Putamen (tissue), 1 donor: ENCODE data around the gene AGPAT4.
"Not testable (repeated sequence)": the region's sequence is repeated elsewhere in the genome, so short reads cannot be mapped to it uniquely, and the experiment has no call there.

Experiments
- DNase-seq: peaks from one replicate; pipeline ENCODE4 v3.0.0-alpha.2; 2016; ENCODE audit warnings: low spot score

Gene AGPAT4

GRCh38 chr6:161138543-161139303, 135.1 kb downstream of the AGPAT4 start:
- DNase-seq, result peak; percentile 50

- no peak for DNase-seq
These were observed 135.9 kb downstream of the AGPAT4 start for GRCh38 chr6:161137839-161138542.

GRCh38 chr6:161137320-161137719, 136.5 kb downstream of the AGPAT4 start:
- DNase-seq, result no peak

- DNase-seq, result no peak
These were observed 137.2 kb downstream of the AGPAT4 start for GRCh38 chr6:161136655-161137054.

GRCh38 chr6:161135695-161136591, 137.9 kb downstream of the AGPAT4 start:
- DNase-seq, result no peak

GRCh38 chr6:161134550-161135298, 139.1 kb downstream of the AGPAT4 start:
- DNase-seq, result no peak

- no peak for DNase-seq
These were observed 139.9 kb downstream of the AGPAT4 start for GRCh38 chr6:161133963-161134362.

- DNase-seq, result no peak
These were observed 141.5 kb downstream of the AGPAT4 start for GRCh38 chr6:161132384-161132783.

GRCh38 chr6:161130967-161131766, 142.7 kb downstream of the AGPAT4 start:
- DNase-seq, result no peak

GRCh38 chr6:161130541-161130940, 143.3 kb downstream of the AGPAT4 start:
- DNase-seq, result no peak

- DNase-seq, result no peak
These were observed 145.1 kb downstream of the AGPAT4 start for GRCh38 chr6:161128680-161129196.

GRCh38 chr6:161128230-161128629, 145.6 kb downstream of the AGPAT4 start:
- no peak for DNase-seq

- no peak for DNase-seq
These were observed 146.7 kb downstream of the AGPAT4 start for GRCh38 chr6:161127071-161127740.

GRCh38 chr6:161125591-161125990, 148.3 kb downstream of the AGPAT4 start:
- DNase-seq, result no peak

- DNase-seq, result not testable (repeated sequence)
These were observed 150.5 kb downstream of the AGPAT4 start for GRCh38 chr6:161123319-161123718.

- DNase-seq, result no peak
These were observed 155.9 kb downstream of the AGPAT4 start for GRCh38 chr6:161117942-161118341.

- DNase-seq, result no peak
These were observed 156.6 kb downstream of the AGPAT4 start for GRCh38 chr6:161117308-161117707.

GRCh38 chr6:161116554-161116953, 157.3 kb downstream of the AGPAT4 start:
- DNase-seq, result no peak

- no peak for DNase-seq
These were observed 158.4 kb downstream of the AGPAT4 start for GRCh38 chr6:161115468-161115867.

- no peak for DNase-seq
These were observed 162.6 kb downstream of the AGPAT4 start for GRCh38 chr6:161111261-161111660.
